Measurements from ENCODE around the gene LHFPL6.

Gene LHFPL6

DNA sequence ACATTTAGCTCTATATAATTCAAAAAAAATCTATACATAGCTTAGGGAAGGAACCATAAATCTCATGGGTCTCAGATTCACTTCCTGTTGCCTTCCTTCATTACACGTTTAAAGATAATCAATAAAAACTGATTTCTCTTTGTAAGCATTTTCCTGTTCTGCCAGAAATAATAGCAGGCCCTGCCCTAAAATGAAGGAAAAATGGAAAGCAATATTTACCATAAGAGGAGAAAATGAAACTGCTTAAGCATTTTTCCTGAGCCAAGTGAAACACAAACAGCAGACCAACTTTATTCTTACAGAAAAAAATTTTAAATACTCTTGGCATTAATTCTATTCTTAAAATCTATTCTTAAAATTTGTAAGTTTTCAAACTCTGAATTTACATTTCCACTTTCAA lies 4.0 kb downstream of the LHFPL6 start:
- TF ChIP-seq TAF1 (IDR thresholded peaks at IDR 0.05; ENCODE audit: low read depth) (no peak), RAD21 (IDR thresholded peaks at IDR 0.05; ENCODE audit: low read depth) (no peak), TCF12 (IDR thresholded peaks at IDR 0.05; ENCODE audit: low read depth) (no peak), YY1 (IDR thresholded peaks at IDR 0.05; ENCODE audit: low read depth) (no peak), FOXM1 (IDR thresholded peaks at IDR 0.05; ENCODE audit: borderline replicate concordance, low read depth) (no peak), CREB1 (IDR thresholded peaks at IDR 0.05; ENCODE audit: low read depth) (no peak), NFIC (IDR thresholded peaks at IDR 0.05) (no peak), EP300 (IDR thresholded peaks at IDR 0.05; ENCODE audit: borderline replicate concordance) (no peak), EGR1 (IDR thresholded peaks at IDR 0.05) (no peak), ZBTB7A (IDR thresholded peaks at IDR 0.05; ENCODE audit: low read depth) (no peak), TEAD4 (IDR thresholded peaks at IDR 0.05) (no peak), CEBPB (IDR thresholded peaks at IDR 0.05) (no peak)
- TF ChIP-seq, protein P1, sequence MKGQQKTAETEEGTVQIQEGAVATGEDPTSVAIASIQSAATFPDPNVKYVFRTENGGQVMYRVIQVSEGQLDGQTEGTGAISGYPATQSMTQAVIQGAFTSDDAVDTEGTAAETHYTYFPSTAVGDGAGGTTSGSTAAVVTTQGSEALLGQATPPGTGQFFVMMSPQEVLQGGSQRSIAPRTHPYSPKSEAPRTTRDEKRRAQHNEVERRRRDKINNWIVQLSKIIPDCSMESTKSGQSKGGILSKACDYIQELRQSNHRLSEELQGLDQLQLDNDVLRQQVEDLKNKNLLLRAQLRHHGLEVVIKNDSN (IDR thresholded peaks at IDR 0.05), result no peak
- TF ChIP-seq, protein P2, sequence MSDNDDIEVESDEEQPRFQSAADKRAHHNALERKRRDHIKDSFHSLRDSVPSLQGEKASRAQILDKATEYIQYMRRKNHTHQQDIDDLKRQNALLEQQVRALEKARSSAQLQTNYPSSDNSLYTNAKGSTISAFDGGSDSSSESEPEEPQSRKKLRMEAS (IDR thresholded peaks at IDR 0.05), result no peak
- TF ChIP-seq, protein P3, sequence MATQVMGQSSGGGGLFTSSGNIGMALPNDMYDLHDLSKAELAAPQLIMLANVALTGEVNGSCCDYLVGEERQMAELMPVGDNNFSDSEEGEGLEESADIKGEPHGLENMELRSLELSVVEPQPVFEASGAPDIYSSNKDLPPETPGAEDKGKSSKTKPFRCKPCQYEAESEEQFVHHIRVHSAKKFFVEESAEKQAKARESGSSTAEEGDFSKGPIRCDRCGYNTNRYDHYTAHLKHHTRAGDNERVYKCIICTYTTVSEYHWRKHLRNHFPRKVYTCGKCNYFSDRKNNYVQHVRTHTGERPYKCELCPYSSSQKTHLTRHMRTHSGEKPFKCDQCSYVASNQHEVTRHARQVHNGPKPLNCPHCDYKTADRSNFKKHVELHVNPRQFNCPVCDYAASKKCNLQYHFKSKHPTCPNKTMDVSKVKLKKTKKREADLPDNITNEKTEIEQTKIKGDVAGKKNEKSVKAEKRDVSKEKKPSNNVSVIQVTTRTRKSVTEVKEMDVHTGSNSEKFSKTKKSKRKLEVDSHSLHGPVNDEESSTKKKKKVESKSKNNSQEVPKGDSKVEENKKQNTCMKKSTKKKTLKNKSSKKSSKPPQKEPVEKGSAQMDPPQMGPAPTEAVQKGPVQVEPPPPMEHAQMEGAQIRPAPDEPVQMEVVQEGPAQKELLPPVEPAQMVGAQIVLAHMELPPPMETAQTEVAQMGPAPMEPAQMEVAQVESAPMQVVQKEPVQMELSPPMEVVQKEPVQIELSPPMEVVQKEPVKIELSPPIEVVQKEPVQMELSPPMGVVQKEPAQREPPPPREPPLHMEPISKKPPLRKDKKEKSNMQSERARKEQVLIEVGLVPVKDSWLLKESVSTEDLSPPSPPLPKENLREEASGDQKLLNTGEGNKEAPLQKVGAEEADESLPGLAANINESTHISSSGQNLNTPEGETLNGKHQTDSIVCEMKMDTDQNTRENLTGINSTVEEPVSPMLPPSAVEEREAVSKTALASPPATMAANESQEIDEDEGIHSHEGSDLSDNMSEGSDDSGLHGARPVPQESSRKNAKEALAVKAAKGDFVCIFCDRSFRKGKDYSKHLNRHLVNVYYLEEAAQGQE (IDR thresholded peaks at IDR 0.05; ENCODE audit: low read depth), result no peak

DNA sequence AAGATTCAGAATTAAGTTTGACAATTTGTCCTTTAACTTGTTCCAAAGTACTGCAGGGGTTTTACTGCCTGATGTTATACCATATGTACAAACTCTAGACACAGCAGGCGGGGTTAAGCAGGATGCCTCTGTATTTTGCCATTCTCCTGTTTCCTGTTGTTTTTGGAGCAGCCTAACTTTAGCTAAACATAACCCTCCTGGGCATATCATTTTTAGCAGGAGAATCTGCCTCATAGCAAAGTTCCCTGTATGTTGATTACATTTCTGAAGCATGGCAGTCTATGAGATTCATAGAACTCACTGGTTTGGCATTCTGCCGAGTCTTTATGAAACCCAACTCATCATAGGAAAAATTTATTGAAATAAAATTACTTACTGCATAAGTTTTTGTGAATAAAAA lies 5.2 kb downstream of the LHFPL6 start:
- TF ChIP-seq EGR1 (IDR thresholded peaks at IDR 0.05), result no peak
- TF ChIP-seq, protein P1 (IDR thresholded peaks at IDR 0.05), result no peak
- TF ChIP-seq, protein P3 (IDR thresholded peaks at IDR 0.05; ENCODE audit: low read depth), result no peak
- TF ChIP-seq ZBTB7A (IDR thresholded peaks at IDR 0.05; ENCODE audit: low read depth), result no peak
- no peak for TF ChIP-seq EP300 (IDR thresholded peaks at IDR 0.05; ENCODE audit: borderline replicate concordance)
- TF ChIP-seq YY1 (IDR thresholded peaks at IDR 0.05; ENCODE audit: low read depth), result no peak
- TF ChIP-seq RAD21 (IDR thresholded peaks at IDR 0.05; ENCODE audit: low read depth), result no peak
- no peak for TF ChIP-seq CREB1 (IDR thresholded peaks at IDR 0.05; ENCODE audit: low read depth)
- no peak for TF ChIP-seq TCF12 (IDR thresholded peaks at IDR 0.05; ENCODE audit: low read depth)
- TF ChIP-seq, protein P2 (IDR thresholded peaks at IDR 0.05), result no peak
- no peak for TF ChIP-seq FOXM1 (IDR thresholded peaks at IDR 0.05; ENCODE audit: borderline replicate concordance, low read depth)
- TF ChIP-seq TAF1 (IDR thresholded peaks at IDR 0.05; ENCODE audit: low read depth), result no peak
- no peak for TF ChIP-seq TEAD4 (IDR thresholded peaks at IDR 0.05)
- TF ChIP-seq NFIC (IDR thresholded peaks at IDR 0.05), result no peak
- no peak for TF ChIP-seq CEBPB (IDR thresholded peaks at IDR 0.05)

DNA sequence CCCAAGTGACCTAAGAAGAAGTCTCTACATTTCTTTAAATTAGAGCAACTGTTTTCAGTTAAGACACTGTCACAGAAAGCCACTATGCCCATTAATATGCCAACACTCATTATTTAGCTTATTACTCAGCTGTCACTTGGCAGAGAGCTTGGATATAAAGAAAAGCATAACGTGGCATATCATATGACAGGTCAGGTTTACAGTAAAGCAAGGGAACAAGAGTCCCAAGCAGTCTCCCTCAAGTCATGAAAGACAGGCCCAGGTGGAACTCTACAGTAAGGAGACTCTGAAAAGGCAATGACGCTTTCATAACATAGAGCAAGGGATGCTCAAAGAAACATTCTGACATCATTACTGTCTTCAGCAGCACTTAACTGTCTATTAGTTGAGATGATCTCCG lies 6.3 kb downstream of the LHFPL6 start:
- TF ChIP-seq, protein P1 (IDR thresholded peaks at IDR 0.05), result no peak
- no peak for TF ChIP-seq TEAD4 (IDR thresholded peaks at IDR 0.05)
- TF ChIP-seq NFIC (IDR thresholded peaks at IDR 0.05), result no peak

DNA sequence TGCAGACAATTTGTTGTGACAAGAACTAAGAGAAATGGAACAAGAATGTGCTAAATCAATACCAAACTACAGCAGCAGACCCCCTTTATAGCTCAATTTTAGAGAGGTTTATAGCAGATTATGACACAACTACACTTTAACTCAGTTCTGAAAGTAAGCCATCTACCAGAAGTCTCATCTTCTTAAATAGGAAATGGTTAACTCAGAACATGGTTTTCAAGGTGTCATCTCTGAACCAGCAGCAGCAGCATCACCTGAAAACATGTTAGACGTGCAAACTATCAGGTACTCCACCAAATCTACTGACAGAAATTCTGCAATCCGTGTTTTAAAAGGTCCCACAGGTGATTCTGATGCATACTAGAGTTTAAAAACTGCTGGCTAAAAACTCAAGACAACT lies 6.8 kb downstream of the LHFPL6 start:
- TF ChIP-seq FOXM1 (IDR thresholded peaks at IDR 0.05; ENCODE audit: borderline replicate concordance, low read depth) (no peak), CEBPB (IDR thresholded peaks at IDR 0.05) (no peak), ZBTB7A (IDR thresholded peaks at IDR 0.05; ENCODE audit: low read depth) (no peak), TCF12 (IDR thresholded peaks at IDR 0.05; ENCODE audit: low read depth) (no peak), RAD21 (IDR thresholded peaks at IDR 0.05; ENCODE audit: low read depth) (no peak), CREB1 (IDR thresholded peaks at IDR 0.05; ENCODE audit: low read depth) (no peak), NFIC (IDR thresholded peaks at IDR 0.05) (no peak), TEAD4 (IDR thresholded peaks at IDR 0.05) (no peak), EGR1 (IDR thresholded peaks at IDR 0.05) (no peak), TAF1 (IDR thresholded peaks at IDR 0.05; ENCODE audit: low read depth) (no peak), EP300 (IDR thresholded peaks at IDR 0.05; ENCODE audit: borderline replicate concordance) (no peak)
- TF ChIP-seq, protein P1 (IDR thresholded peaks at IDR 0.05), result no peak
- TF ChIP-seq, protein P3 (IDR thresholded peaks at IDR 0.05; ENCODE audit: low read depth), result no peak
- TF ChIP-seq, protein P2 (IDR thresholded peaks at IDR 0.05), result no peak
